ENCODE data around the gene CIBAR2. TPM values are rescaled to one million over a fixed set of nuclear protein-coding genes. Genes with fewer than 3 reads are reported as not detected.

The CIBAR2 gene
- total and polyA plus RNA-seq, 2 experiments from 2014 or later = not detected

DNA sequence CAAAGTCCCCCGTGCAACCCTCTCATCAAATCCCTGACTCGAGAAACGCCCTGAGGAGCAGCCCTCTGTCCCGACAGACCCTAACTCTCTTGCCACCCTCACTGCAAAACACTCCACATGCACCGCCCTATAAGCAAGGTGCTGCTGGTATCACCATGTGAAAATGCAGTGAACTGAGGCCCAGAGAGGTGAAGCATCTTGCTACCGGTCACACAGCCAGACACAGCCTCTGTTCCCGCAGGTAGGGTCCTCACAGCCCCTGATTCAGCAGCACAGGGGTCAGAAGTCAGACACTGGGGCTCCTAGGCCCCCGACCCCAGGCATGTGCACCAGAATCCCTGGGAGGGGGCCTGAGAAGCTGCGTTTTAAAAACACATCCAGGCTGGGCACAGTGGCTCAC lies 1.1 kb downstream of the CIBAR2 start:
- Histone ChIP-seq H3K27me3 (replicated peaks; ENCODE audit: insufficient read depth) (no peaks in the 10 kb centered on the region), H3K79me2 (ENCODE audit: insufficient read depth) (no peaks in the 10 kb centered on the region), H4K20me1 (ENCODE audit: insufficient read depth) (no peaks in the 10 kb centered on the region), H3K9me3 (ENCODE audit: low read depth) (no peaks in the 10 kb centered on the region), H3K27ac (no peak overlapping the region), H3F3A (ENCODE audit: insufficient read depth) (no peaks in the 10 kb centered on the region), H2AFZ (no peak overlapping the region), H3K36me3 (ENCODE audit: low read depth) (no peaks in the 10 kb centered on the region), H3K9ac (no peak overlapping the region), H3K9me2 (ENCODE audit: insufficient read depth) (no peaks in the 10 kb centered on the region), H3K4me2 (ENCODE audit: unreplicated experiment) (no peak overlapping the region), H3K4me3 (no peak overlapping the region), H3K4me1 (ENCODE audit: insufficient read depth) (no peaks in the 10 kb centered on the region)
- in situ Hi-C loops (cut with MboI) = no loop called here
- DNase-seq = no peak
- TF ChIP-seq EZH2 (IDR thresholded peaks at IDR 0.05; ENCODE audit: insufficient read depth, poor library complexity, severe bottlenecking) = no peak
- WGBS, 2 experiments (ENCODE audit: low coverage in 1 of 2, low lambda C conversion rate in 2 of 2, missing lambda C conversion rate in 2 of 2) = 69 to 74% methylated on average over 9 of the region's 9 CpGs

GRCh38 chr16:85110105-85110504 lies 2.2 kb downstream of the CIBAR2 start:
- Histone ChIP-seq H3K27me3 (replicated peaks; ENCODE audit: insufficient read depth) (no peaks in the 10 kb centered on the region; the same call in 1 of the 2 replicates), H3K27ac (no peak overlapping the region), H3F3A (ENCODE audit: insufficient read depth) (no peaks in the 10 kb centered on the region), H4K20me1 (ENCODE audit: insufficient read depth) (no peaks in the 10 kb centered on the region), H3K36me3 (ENCODE audit: low read depth) (no peaks in the 10 kb centered on the region), H3K4me1 (ENCODE audit: insufficient read depth) (no peaks in the 10 kb centered on the region), H3K4me3 (no peak overlapping the region), H3K9ac (no peak overlapping the region), H2AFZ (no peak overlapping the region), H3K4me2 (ENCODE audit: unreplicated experiment) (no peak overlapping the region), H3K9me3 (ENCODE audit: low read depth) (no peaks in the 10 kb centered on the region), H3K79me2 (ENCODE audit: insufficient read depth) (no peaks in the 10 kb centered on the region), H3K9me2 (ENCODE audit: insufficient read depth) (no peaks in the 10 kb centered on the region)
- in situ Hi-C loops (cut with MboI) = no loop called here
- no peak for TF ChIP-seq EZH2phosphoT487 (IDR thresholded peaks at IDR 0.05; ENCODE audit: insufficient read depth, low read depth)
- no peak for TF ChIP-seq EZH2 (IDR thresholded peaks at IDR 0.05; ENCODE audit: insufficient read depth, poor library complexity, severe bottlenecking)
- WGBS, 2 experiments (ENCODE audit: low coverage in 1 of 2, low lambda C conversion rate in 2 of 2, missing lambda C conversion rate in 2 of 2) = 98 to 99% methylated on average over 18 to 19 of the region's 19 CpGs
- DNase-seq = no peak

DNA sequence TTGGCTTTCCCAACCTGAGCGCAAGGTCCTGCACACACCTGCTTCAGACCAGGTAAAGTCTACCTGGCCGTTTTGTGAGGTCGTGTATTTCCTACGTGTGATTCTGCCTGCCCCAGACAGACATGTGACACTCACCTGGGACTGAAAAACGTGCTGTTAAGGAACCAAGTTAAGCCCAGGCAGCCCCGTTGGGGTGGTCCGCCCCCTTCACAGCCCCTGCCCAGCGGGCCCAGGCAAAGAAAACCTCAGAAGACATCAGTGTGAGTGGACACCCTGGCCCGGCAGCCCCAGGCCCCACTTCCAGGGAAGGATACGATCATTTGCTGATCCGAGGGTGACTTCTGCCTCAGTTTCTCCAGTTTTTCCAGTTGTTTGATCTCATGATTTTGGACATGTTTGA lies 4.7 kb downstream of the CIBAR2 start:
- Histone ChIP-seq H3K79me2 (ENCODE audit: insufficient read depth) (no peaks in the 10 kb centered on the region), H3K4me2 (ENCODE audit: unreplicated experiment) (no peak overlapping the region), H3K36me3 (ENCODE audit: low read depth) (no peaks in the 10 kb centered on the region), H2AFZ (no peak overlapping the region), H4K20me1 (ENCODE audit: insufficient read depth) (no peaks in the 10 kb centered on the region), H3K9ac (no peak overlapping the region), H3K27ac (no peak overlapping the region), H3K4me3 (no peak overlapping the region), H3K27me3 (replicated peaks; ENCODE audit: insufficient read depth) (no peaks in the 10 kb centered on the region; the same call in 1 of the 2 replicates), H3F3A (ENCODE audit: insufficient read depth) (no peaks in the 10 kb centered on the region), H3K9me3 (ENCODE audit: low read depth) (no peaks in the 10 kb centered on the region), H3K4me1 (ENCODE audit: insufficient read depth) (no peaks in the 10 kb centered on the region), H3K9me2 (ENCODE audit: insufficient read depth) (no peaks in the 10 kb centered on the region)
- DNase-seq = no peak
- TF ChIP-seq EZH2phosphoT487 (IDR thresholded peaks at IDR 0.05; ENCODE audit: insufficient read depth, low read depth) (no peak), EZH2 (IDR thresholded peaks at IDR 0.05; ENCODE audit: insufficient read depth, poor library complexity, severe bottlenecking) (no peak)
- in situ Hi-C loops (cut with MboI) = no loop called here
- WGBS, 2 experiments (ENCODE audit: low coverage in 1 of 2, low lambda C conversion rate in 2 of 2, missing lambda C conversion rate in 2 of 2) = 75 to 76% methylated on average over 10 to 11 of the region's 11 CpGs

- Histone ChIP-seq H3K9ac (no peak overlapping the region), H3K4me2 (ENCODE audit: unreplicated experiment) (no peak overlapping the region), H3K27me3 (replicated peaks; ENCODE audit: insufficient read depth) (no peaks in the 10 kb centered on the region; the same call in none of the 2 replicates), H4K20me1 (ENCODE audit: insufficient read depth) (no peaks in the 10 kb centered on the region), H2AFZ (no peak overlapping the region), H3K9me2 (ENCODE audit: insufficient read depth) (no peaks in the 10 kb centered on the region), H3K36me3 (ENCODE audit: low read depth) (no peaks in the 10 kb centered on the region), H3K4me3 (no peak overlapping the region), H3F3A (ENCODE audit: insufficient read depth) (no peaks in the 10 kb centered on the region), H3K4me1 (ENCODE audit: insufficient read depth) (no peaks in the 10 kb centered on the region), H3K27ac (no peak overlapping the region), H3K9me3 (ENCODE audit: low read depth) (no peaks in the 10 kb centered on the region), H3K79me2 (ENCODE audit: insufficient read depth) (no peaks in the 10 kb centered on the region)
- DNase-seq = no peak
- WGBS, 2 experiments (ENCODE audit: low coverage in 1 of 2, low lambda C conversion rate in 2 of 2, missing lambda C conversion rate in 2 of 2) = 71 to 77% methylated on average over 9 of the region's 9 CpGs
- no peak for TF ChIP-seq EZH2phosphoT487 (IDR thresholded peaks at IDR 0.05; ENCODE audit: insufficient read depth, low read depth)
- no peak for TF ChIP-seq EZH2 (IDR thresholded peaks at IDR 0.05; ENCODE audit: insufficient read depth, poor library complexity, severe bottlenecking)
- in situ Hi-C loops (cut with MboI) = no loop called here
Observed at GRCh38 chr16:85107083-85107482, 5.2 kb downstream of the CIBAR2 start.

- no peaks in the 10 kb centered on the region for H3F3A ChIP-seq (ENCODE audit: insufficient read depth)
- no peaks in the 10 kb centered on the region for H3K79me2 ChIP-seq (ENCODE audit: insufficient read depth)
- H3K4me3 ChIP-seq = no peak overlapping the region
- no peak for DNase-seq
- in situ Hi-C loops (cut with MboI) = no loop called here
- H3K9me2 ChIP-seq (ENCODE audit: insufficient read depth) = no peaks in the 10 kb centered on the region
- H3K9ac ChIP-seq = no peak overlapping the region
- H3K27me3 ChIP-seq (replicated peaks; ENCODE audit: insufficient read depth) = no peaks in the 10 kb centered on the region; the same call in none of the 2 replicates
- TF ChIP-seq EZH2phosphoT487 (IDR thresholded peaks at IDR 0.05; ENCODE audit: insufficient read depth, low read depth) (no peak), EZH2 (IDR thresholded peaks at IDR 0.05; ENCODE audit: insufficient read depth, poor library complexity, severe bottlenecking) (no peak)
- H3K36me3 ChIP-seq (ENCODE audit: low read depth) = no peaks in the 10 kb centered on the region
- H3K27ac ChIP-seq = no peak overlapping the region
- H4K20me1 ChIP-seq (ENCODE audit: insufficient read depth) = no peaks in the 10 kb centered on the region
- no peak overlapping the region for H3K4me2 ChIP-seq (ENCODE audit: unreplicated experiment)
- 59 to 69% methylated on average over 5 of the region's 5 CpGs for WGBS, 2 experiments (ENCODE audit: low coverage in 1 of 2, low lambda C conversion rate in 2 of 2, missing lambda C conversion rate in 2 of 2)
- H3K4me1 ChIP-seq (ENCODE audit: insufficient read depth) = no peaks in the 10 kb centered on the region
- no peak overlapping the region for H2AFZ ChIP-seq
- H3K9me3 ChIP-seq (ENCODE audit: low read depth) = no peaks in the 10 kb centered on the region
Observed at GRCh38 chr16:85105475-85105874, 6.8 kb downstream of the CIBAR2 start.
